Mucosa of gallbladder (tissue), 1 donor: Measurements from ENCODE around the gene DDN. TPM values are rescaled to one million over a fixed set of nuclear protein-coding genes. Genes with fewer than 3 reads are reported as not detected.

Experiments used
- DNase-seq: peaks from one replicate; pipeline ENCODE4 v3.0.0-alpha.2; 2020; ENCODE audit warnings: low spot score
- total RNA-seq: library from RNA; stranded (reverse); gene quantifications from one replicate; pipeline ENCODE4 v1.2.1, GENCODE V29; 2021
- donor health status: DM: no; HTN: no; CAD: no.

The DDN gene
- 0.06 TPM for total RNA-seq

DNA sequence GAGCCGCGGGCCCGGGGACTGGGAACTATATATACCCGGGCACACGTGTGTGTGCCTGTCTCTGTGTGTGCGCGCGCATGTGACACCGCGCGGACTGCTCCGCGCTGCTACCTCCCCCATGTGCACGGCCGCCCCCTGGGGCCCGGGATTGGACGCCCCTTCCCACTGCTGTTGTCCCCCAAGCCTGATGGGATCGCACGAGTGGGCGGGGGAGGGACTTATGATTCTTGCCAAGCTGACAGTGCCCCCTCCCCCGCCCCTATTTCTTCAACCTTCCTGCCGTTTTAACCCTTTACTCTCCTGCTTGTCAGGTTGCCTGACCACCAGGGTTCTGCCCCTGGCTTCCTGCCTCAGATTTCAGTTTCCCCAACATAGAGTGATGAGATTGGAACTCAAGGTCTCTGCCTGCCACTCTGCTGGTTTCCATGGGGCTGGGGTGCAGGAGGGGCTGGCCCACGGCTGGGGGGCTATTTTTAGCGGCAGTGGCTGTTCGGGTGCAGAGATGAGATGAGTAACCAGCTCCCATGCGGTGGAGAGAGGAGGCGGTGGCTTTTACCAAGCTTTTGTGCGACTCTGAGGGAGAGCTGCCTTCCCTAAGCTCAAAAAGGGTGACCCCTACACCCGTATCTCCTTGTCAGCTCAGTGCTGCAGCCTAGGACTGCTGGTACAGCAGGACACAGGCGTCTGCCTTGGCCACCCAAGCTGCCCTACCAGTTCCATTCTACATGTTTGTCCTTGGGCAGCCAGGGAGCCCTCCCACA lies at the start of gene DDN:
DDN (minus strand) TSS at position 5 of the 761 bp plus-strand sequence. CDS start 88 bp downstream, outside the sequence.
- no peak for DNase-seq

DNA sequence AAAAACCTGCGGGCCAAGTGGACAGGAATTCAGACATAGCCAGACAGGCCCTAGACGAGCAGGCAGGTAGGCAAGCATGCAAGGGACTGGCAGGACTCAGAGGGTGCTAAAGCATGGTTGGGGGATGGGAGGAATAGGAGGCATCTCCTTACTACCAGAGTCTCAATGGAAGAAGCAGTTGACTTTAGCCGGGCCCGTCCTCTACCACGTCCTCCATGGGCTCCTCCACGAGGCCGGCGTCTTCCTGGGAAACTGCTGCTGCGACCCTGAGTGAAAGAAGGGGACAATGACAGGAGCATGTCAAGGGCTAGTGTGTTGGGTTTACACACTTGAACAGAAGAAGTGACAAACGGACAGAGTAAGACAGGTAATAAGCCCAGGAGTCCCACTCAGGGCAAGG lies 49.8 kb upstream of the DDN start:
- no peak for DNase-seq

DNA sequence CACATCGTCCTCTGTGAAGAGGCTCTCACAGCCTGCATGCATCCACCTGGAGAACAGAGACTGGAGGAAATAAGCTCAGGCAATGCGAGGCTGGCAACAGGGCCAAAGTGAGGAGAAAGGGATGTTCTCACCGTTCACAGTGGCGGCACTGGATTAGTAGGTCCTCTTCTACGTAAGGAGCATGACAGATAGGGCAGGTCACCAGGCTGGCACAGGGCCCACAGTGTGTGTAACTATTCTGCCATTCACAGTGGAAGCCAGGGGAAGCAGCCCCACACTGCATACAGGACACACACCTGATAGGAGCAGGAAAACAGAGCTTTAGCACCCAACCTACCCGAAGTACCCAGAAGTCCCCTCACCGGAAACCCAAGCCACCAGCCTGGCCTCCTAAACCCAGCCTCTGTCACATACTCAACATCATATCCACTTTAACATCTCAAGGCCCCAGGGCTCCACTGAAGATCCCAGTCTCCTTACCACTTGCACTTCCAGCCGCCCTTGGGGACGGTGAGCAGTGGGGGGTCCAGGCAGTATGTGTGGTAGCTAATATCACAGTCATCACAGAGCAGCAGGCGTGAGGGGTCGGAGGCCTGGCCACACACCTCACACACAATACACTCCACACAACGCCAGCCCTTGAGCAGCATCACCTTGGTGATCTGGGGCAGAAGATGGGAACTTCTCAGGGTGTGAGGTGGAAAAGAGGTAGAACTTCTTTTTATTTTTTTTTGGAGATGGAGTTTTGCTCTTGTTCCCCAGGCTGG lies 47.1 kb upstream of the DDN start:
- no peak for DNase-seq

DNA sequence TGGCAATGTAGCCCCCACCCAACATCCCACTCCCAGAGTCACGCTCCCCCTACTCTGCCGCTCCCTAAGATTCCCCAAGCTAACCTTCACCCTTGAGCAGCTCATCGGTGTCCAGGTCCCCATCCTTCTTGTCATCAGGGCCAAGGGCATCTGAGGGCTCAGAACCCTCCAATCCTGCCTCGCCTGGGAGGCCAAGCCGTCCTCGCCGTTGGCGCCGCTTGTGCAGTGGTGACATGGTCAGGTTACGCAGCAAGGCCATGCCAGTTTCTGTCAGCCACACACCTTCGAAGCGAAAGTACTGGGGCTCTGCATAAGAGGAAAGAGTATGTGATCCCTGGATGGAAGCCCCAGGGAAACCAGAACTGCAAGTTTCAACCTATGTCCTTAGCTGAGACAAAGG lies 45.5 kb upstream of the DDN start:
- DNase-seq: no peak

DNA sequence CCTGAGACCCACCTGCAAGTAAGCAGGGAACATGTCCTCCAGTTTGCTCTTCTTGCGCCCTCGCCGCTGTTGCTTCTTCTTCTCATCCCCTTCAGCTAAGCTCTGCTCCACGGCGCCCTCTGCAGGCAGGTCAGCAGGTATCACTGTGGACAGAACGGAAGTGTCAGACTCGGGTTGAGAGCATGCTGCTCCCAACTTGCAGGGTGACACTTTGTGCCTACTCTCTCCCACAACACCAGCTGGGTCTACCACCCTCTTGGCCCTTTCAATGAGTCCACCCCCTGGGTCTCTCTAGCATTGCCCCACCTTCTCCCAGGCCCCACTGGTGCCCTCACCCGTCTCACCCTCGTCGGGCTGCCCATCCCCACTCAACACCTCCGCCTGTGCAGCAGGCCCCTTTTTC lies 44.7 kb upstream of the DDN start:
- DNase-seq: no peak

DNA sequence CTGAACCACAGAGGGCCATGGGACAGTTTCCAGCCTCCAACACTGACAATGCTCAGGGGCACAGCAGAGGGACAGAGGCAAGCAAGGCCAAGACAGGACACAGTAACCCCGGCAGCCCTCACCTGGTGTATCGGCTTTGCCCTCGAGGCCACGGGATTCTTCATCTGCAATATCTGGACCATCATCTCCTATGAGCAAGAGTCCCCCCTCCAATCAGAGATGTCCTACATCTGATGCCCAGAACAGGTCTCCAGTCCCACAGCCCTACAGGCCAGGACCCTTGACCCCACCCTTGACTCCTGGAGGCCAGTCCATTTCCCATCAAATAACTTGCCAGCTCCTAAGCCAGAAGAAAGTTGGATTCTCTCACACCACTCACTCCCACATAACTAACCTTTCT lies 44.1 kb upstream of the DDN start:
- DNase-seq: no peak

DNA sequence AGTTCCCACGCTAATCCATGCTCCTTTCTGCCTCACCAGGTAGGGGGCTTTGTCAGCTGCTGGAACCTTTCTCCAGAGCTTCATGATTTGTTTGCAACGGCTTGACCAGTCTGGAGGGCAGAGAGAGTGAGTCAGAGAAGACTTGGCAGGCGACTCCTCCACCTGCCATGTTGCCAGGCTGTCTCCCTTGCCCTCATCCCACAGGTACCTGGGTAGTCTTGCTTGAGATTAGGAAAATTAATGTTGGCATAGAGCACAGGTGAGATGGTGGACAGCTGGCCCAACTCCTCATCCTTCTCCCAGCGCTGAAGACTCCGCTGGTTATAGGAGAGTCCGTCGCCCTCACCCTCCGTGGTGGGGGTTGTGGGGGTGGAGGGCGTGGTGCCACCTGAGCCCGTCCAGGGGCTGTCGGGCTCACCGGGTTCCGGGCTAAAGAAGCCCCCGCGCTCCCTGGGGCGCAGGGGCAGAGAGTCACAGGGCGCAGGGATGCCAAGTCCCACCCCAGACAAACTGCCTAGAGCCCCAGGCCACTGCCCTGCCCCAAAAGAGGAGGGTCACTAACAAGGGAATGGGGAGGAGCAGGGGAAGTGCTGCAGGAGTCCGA lies 42.8 kb upstream of the DDN start:
- no peak for DNase-seq

DNA sequence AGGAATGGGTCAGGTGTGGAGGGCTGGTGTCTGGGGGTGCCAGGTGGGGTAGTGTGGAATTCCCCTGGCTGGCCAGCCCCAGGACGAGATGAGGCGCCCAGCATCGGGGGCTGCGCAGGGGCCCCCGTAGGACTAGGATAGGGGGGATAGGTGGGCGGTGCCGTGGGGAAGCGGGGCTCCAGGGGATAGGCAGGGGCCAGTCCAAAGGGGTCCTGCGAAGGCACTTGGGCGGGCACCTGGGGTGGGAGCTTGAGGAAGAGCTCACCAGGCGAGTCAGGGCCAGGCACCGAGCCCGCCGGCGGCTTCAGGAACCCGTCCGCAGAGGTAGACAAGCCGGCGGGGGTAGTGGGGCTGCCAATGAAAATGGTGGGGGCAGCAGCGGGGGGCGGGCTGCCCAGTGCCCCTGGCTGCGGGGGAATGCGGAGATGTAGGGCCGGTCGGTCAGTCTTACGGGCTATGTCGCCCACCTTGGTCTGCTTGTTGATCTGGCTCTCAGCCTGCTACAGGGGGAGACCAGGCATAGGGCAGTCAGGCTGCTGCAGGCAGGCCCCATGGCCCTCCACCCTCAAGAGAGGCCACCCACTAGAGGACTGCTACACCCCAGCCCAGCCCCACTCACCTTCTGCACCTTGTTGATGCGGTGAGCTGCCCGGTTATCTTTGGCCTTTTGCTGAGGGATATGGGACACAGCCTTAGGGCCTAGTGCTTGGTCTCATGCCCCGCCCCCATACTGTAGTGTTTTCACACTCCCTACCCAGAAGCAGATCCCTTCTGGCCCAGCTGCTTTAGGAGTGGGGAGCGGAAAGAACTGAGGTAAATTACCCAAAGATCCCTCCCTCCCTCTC lies 42.1 kb upstream of the DDN start:
- DNase-seq: no peak

DNA sequence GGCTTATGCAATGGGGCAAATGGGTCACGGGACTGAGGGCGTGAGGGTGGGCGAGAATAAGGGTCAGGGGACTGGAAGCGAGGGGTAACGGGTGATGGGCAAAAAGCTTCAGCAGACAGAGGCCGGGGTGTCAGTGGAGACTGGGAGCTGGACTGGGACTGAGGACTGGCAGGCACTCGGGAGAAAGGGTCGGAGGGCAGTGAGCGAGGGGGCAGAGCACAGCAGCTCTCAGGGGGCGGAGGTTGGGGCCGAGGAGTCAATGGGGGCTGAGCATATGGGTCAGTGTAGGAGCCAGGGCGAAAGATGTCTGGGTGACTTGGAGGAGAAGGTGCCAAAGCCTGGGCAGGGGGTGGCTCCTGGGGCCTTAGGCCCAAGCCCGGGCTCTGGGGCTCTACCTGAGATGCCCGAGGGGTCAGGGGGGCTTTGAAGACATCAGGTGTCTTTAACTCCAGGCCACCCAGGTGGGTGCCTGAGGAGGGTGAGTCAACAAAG lies 41.2 kb upstream of the DDN start:
- no peak for DNase-seq

DNA sequence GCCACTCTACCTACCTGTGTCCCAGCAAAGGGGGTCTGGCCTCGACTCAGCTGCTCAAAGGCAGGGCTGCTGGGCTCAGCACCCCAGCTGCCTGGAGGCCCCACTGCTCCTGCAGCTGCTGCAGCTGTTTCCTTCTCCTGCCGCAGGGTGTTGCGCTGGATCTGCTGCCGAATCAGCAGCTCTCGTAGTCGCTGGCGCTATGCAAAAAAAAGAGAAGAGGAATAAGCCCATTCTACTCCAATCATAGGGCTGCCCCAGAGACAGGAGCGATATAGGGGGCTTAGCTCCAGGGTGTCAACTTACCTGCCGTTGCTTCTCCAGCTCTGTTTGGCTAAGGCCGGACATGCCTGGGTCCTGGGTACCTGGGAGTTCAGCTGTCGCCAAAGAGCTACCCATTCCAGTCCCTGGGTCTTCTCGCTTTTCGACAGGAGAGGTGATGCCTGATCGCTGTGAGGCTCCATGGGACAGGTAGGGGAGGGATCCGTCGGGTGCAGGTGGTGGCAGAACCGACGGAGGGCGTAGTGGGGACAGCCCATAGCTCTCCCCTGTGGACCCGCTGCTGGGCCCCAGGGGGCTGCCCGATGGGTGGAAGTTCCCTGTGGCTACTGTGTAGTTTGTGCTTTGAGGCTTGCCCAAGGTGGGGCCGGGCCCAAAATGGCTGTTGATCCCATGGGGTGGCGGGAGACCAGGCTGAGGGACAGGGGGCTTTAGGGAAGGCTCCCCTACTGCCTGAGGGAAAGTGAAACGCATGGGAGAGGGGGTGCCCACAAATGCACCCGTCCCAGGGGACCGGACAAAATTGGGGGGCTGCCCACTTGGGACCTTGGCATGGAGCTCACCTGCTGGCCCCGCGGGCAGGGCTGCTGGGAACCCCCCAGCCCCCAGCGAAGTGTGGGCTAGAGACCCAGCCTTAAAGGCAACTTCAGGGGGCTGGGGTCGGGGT lies 40.5 kb upstream of the DDN start:
- DNase-seq: no peak

DNA sequence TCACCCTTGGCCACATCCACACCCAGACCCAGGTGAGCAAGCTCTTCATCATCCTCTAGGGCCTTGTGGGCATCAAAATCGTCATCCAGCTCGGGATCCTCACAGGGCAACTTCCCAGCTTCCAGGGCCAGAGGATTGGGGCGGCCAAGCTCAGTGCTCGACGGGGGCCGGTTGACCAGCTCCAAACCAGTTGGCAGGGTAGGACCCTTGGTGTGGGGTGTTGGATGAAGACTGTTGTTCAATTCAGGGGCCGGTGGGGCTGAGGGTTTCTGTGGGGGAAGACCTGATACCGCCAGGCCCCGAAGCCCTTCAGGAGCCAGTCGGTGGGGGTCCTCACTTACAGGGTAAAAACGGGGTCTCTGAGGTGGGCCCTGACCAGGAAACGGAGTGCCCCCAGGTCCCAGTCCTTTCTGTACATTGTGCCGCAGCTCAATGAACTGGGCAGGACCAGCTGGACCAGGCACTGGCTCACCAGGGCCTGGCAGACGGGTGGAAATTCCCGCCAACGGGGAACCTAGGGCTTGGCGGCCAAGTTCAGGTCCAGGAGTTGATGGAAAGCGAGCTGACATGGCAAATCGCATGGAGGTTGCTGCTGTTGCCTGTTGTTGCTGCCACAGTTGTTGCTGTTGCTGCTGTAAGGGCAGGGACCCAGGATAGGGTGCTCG lies 39.2 kb upstream of the DDN start:
- no peak for DNase-seq

DNA sequence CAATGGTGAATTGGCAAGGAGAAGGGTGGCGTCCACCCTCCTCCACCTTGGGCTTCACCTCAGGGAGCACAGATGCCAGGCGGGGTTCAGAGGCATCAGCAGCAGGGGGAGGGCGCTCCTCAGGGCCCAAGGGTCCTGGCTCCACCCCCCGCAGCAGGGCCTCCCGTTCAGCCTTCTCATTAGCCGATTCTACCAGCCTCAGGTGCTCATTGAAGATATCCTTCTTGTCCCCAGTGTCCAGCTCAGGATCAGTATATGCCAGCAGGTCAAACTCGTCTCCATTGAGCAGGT lies 38.7 kb upstream of the DDN start:
- no peak for DNase-seq

DNA sequence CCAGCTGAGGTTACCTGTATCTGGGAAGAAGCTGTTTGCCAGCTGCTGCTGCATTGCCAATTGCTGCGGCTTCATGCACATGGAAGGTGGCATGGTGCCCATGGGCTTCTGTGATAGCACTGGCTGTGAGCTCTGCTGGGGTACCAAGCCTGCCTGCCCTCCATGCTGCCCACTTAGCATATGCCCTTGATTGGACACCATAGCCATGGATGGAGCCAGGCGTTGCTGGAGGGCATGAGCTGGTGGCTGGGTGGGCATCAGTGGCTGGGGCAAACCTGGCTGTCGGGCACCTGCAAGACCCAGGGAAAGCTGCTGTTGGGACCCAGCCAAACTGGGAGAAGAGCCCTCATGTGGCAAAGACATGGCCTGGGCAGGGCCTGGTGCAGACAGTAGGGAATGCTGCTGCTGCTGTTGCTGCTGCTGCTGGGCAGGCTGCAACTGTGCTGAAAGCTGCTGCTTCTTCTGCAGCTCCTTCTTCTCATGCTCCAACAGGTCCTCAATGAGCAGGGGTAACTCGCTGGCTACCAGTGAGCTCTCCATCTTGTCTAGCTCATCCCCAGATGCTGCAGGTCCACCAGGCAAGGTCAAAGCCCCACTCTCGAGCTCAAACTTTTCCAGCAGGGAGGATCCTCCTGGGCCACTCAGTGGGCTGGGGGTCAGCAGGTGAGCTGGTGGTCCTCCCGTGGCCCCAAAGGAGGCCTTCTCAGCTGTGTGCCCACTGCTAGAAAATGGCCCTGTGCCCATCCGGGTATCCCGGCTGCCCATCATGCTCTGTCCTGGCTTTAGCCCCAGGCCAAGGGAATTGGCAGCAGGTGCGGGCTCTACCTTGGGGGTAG lies 38.2 kb upstream of the DDN start:
- no peak for DNase-seq

DNA sequence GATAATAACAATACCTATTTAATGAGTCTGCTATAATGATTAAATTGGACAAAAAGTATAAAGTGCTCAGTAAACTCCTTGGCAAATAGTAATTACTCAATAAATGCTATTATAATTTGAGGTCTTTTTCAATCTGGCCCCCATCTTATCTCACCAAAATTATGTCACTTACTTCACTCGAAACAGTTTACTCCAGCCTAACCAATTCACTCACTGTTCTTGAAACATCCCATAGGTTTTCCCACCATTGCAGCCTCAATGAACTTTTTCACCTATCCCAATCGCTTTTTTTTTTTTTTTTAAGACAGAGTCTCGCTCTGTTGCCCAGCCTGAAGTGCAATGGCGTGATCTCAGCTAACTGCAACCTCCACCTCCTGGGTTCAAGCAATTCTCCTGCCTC lies 36.9 kb upstream of the DDN start:
- DNase-seq: no peak

DNA sequence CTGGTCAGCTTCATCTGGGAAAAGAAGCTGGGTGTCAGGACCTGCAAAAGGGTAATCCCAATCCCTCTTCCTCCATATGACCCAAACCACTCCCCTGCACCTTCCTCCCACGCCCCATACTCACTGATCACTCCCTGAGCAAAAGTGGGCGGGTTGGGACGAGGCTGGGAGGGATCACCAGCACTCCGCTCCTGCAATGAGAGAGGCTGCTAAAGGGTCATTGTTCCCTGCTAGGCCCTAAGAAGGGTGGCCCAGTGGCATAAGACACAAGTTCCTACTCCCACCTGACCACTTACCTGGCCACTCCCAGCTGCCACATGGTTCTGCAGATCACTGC lies 35.1 kb upstream of the DDN start:
- no peak for DNase-seq

DNA sequence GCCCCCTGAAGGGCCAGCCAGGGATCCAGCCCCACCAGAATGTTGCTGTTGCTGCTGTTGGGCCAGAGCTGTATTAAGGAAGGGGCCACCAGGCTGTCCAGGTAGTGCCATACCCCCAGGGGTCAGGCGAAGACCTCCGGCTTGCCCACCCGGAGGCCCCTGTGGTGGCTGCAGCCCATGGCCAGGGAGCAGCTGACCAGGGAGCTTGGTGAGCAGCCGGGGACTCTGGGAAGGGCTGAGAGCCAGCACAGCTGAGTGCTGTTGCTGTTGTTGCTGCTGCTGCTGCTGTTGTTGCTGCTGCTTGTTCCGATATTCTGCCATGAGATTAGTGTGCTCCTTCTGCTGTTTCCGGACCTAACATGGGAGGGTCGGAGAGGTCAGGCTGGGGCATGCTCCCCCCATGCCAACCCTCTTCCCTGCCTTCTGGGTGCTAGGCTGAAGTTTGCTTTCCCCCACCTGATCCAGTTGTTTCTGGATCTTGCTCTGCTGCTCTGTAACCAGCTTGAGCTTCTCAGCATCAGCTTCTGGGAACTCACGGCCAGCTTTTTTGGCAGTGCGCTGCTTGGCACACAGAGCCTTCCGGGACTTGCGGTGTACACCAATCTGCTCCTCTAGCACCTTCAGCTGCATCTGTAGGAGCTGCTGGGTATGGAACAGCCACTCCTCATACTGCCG lies 34.6 kb upstream of the DDN start:
- DNase-seq: no peak

DNA sequence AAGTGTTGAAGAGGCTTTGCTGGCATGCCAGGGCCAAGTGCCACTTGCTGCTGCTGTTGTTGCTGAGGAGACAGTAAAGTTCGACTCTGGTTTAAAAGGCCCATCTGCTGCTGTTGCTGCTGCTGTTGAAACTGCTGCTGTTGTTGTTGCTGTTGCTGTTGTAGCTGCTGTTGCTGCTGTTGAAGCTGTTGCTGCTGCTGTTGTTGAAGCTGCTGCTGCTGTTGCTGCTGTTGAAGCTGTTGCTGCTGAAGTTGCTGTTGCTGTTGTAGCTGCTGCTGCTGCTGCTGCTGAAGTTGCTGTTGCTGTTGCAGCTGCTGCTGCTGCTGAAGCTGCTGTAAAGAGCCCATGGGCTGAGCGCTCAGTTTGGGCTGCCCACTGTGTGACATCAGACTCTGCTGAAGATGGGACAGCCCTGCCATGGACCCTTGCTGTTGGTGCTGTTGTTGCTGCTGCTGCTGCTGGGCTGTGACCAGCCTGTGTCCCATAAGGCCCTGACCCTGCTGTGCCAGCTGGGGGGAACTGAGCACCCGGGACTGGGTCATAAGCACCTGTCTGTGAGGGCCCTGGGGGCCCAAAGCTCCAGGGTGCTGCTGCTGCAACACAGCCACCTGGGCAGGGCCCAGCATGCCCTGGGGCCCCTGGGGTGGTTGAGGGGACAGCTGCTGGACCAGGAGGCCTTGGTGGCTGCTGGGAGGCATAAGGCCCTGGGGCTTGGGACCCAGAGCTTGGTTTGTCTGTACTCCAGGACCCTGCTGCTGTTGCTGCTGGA lies 33.7 kb upstream of the DDN start:
- no peak for DNase-seq

DNA sequence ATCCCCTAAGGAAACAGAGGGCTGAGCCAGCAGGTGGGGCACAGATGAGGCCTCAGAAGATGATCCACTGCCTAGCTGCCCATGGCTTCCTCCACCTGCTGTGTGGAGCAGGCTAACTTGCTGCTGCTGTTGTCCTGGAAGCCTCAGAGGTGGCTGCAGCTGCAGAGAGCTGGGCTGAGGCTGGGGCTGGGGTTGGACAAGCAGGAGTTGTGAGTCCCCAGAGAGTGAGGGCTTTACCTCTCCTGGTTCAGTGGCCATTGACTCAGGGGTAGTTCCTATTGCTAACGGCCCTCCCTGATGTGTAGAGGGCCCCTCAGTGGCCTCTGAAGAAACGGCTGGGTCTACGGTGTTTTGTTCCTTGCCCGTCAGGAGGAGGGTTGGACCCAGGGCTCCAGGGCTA lies 33.1 kb upstream of the DDN start:
- DNase-seq: no peak
